ENCODE data around the gene ARFIP1.

ARFIP1 gene

GRCh38 chr4:152959080-152959479 is 179.3 kb downstream of the ARFIP1 start:
- H3K9me3 Mint-ChIP-seq (ENCODE audit: low read depth), result no peaks in the 10 kb centered on the region
- H3K36me3 Mint-ChIP-seq, result no peaks in the 10 kb centered on the region
- no peaks in the 10 kb centered on the region for H3K4me1 Mint-ChIP-seq (ENCODE audit: low read depth)
- H3K27me3 Mint-ChIP-seq, result no peaks in the 10 kb centered on the region
- no peak overlapping the region for H3K27ac Mint-ChIP-seq
- no peak overlapping the region for H3K4me3 Mint-ChIP-seq

DNA sequence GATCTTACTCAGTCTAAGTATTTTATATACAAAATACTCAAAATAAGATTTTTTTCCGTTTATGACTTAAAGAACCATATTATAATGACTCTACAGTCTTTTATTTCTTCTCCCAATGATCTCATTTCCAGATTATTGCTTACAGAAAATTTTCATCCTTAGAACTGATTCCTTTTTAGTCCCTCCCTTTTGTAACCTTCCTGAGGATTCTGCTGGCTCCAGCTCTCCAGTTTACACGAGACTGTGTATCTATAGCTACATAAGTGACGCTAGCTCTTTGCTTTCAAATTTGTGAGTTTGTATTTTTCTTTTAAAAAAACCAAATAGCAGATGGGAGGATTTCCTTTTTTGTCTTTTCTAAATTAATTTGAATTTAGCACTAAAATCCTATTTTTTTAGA is 180.3 kb downstream of the ARFIP1 start:
- Mint-ChIP-seq H3K9me3 (ENCODE audit: low read depth) (no peaks in the 10 kb centered on the region), H3K27me3 (no peaks in the 10 kb centered on the region), H3K27ac (no peak overlapping the region), H3K4me1 (ENCODE audit: low read depth) (no peaks in the 10 kb centered on the region), H3K4me3 (no peak overlapping the region), H3K36me3 (no peaks in the 10 kb centered on the region)

- Mint-ChIP-seq H3K27ac (no peak overlapping the region), H3K27me3 (no peaks in the 10 kb centered on the region), H3K9me3 (ENCODE audit: low read depth) (no peaks in the 10 kb centered on the region), H3K36me3 (no peaks in the 10 kb centered on the region), H3K4me3 (no peak overlapping the region), H3K4me1 (ENCODE audit: low read depth) (no peaks in the 10 kb centered on the region)
Measured at GRCh38 chr4:152961014-152961772, 181.4 kb downstream of the ARFIP1 start.

- H3K27ac Mint-ChIP-seq, result no peak overlapping the region
Measured at GRCh38 chr4:152961773-152962115, 182.0 kb downstream of the ARFIP1 start.

More at GRCh38 chr4:152961773-152962115, 182.0 kb downstream of the ARFIP1 start:
- H3K27me3 Mint-ChIP-seq, result no peaks in the 10 kb centered on the region
- H3K4me3 Mint-ChIP-seq, result no peak overlapping the region
- H3K9me3 Mint-ChIP-seq (ENCODE audit: low read depth), result no peaks in the 10 kb centered on the region
- no peaks in the 10 kb centered on the region for H3K36me3 Mint-ChIP-seq
- no peaks in the 10 kb centered on the region for H3K4me1 Mint-ChIP-seq (ENCODE audit: low read depth)

All from activated naive CD8-positive, alpha-beta T cell (primary cell).